ENCODE results near the gene WFDC9. TPM values are rescaled to one million over a fixed set of nuclear protein-coding genes. Genes with fewer than 3 reads are reported as not detected.
"Not testable (repeated sequence)": the region's sequence is repeated elsewhere in the genome, so short reads cannot be mapped to it uniquely, and the experiment has no call there.

WFDC9 gene
- total RNA-seq, 6 experiments from 2014 or later, result not detected

GRCh38 chr20:45649312-45649863, 18.3 kb upstream of the WFDC9 start:
- Mint-ChIP-seq H3K27ac (no peak overlapping the region), H3K4me3 (no peak overlapping the region), H3K9me3 (no peaks in the 10 kb centered on the region), H3K27me3 (ENCODE audit: insufficient read depth) (peaks cover 6% of the 10 kb centered on the region), H3K36me3 (ENCODE audit: low read depth) (no peaks in the 10 kb centered on the region), H3K4me1 (ENCODE audit: low read depth) (no peaks in the 10 kb centered on the region)
- DNase-seq, result no peak
- no peak for TF ChIP-seq CTCF (IDR thresholded peaks at IDR 0.05)

- no peak overlapping the region for H3K4me3 Mint-ChIP-seq
- no peaks in the 10 kb centered on the region for H3K9me3 Mint-ChIP-seq
- H3K27ac Mint-ChIP-seq, result no peak overlapping the region
- H3K27me3 Mint-ChIP-seq (ENCODE audit: insufficient read depth), result peaks cover 4% of the 10 kb centered on the region
- no peak for TF ChIP-seq CTCF (IDR thresholded peaks at IDR 0.05)
- no peaks in the 10 kb centered on the region for H3K36me3 Mint-ChIP-seq (ENCODE audit: low read depth)
- no peak for DNase-seq
- no peaks in the 10 kb centered on the region for H3K4me1 Mint-ChIP-seq (ENCODE audit: low read depth)
Measured at GRCh38 chr20:45647441-45648050, 16.5 kb upstream of the WFDC9 start.

GRCh38 chr20:45646875-45647274, 15.8 kb upstream of the WFDC9 start:
- H3K4me3 Mint-ChIP-seq, result no peak overlapping the region
- no peak for TF ChIP-seq CTCF (IDR thresholded peaks at IDR 0.05)

GRCh38 chr20:45645869-45646268, 14.8 kb upstream of the WFDC9 start:
- H3K4me1 Mint-ChIP-seq (ENCODE audit: low read depth); H3K27me3 Mint-ChIP-seq (ENCODE audit: insufficient read depth); H3K4me3 Mint-ChIP-seq; H3K9me3 Mint-ChIP-seq; DNase-seq; H3K36me3 Mint-ChIP-seq (ENCODE audit: low read depth); H3K27ac Mint-ChIP-seq: not testable (repeated sequence)

More at GRCh38 chr20:45646875-45647274, 15.8 kb upstream of the WFDC9 start:
- Mint-ChIP-seq H3K4me1 (ENCODE audit: low read depth) (no peaks in the 10 kb centered on the region), H3K36me3 (ENCODE audit: low read depth) (no peaks in the 10 kb centered on the region), H3K9me3 (no peaks in the 10 kb centered on the region), H3K27ac (no peak overlapping the region), H3K27me3 (ENCODE audit: insufficient read depth) (peaks cover 3% of the 10 kb centered on the region)
- DNase-seq, result no peak

GRCh38 chr20:45641076-45641475, 10.0 kb upstream of the WFDC9 start:
- H3K4me1 Mint-ChIP-seq (ENCODE audit: low read depth); H3K36me3 Mint-ChIP-seq (ENCODE audit: low read depth); DNase-seq; H3K27me3 Mint-ChIP-seq (ENCODE audit: insufficient read depth); H3K4me3 Mint-ChIP-seq; H3K27ac Mint-ChIP-seq; H3K9me3 Mint-ChIP-seq: not testable (repeated sequence)

GRCh38 chr20:45639687-45640086, 8.6 kb upstream of the WFDC9 start:
- no peak for DNase-seq
- H3K36me3 Mint-ChIP-seq (ENCODE audit: low read depth), result no peaks in the 10 kb centered on the region
- no peaks in the 10 kb centered on the region for H3K9me3 Mint-ChIP-seq
- no peak for TF ChIP-seq CTCF (IDR thresholded peaks at IDR 0.05)
- H3K27me3 Mint-ChIP-seq (ENCODE audit: insufficient read depth), result peaks cover 7% of the 10 kb centered on the region
- H3K4me1 Mint-ChIP-seq (ENCODE audit: low read depth), result no peaks in the 10 kb centered on the region
- H3K4me3 Mint-ChIP-seq, result no peak overlapping the region
- H3K27ac Mint-ChIP-seq, result no peak overlapping the region

Data from HFFc6 (cell line).